K562 (cell line): Measurements from ENCODE around the gene MARK4. TPM values are rescaled to one million over a fixed set of nuclear protein-coding genes. Genes with fewer than 3 reads are reported as not detected.

ENCODE experiments used
- ATAC-seq: fragments of 200-7000 bp; cut with Tn5 transposase; 3 replicates; pipeline ENCODE4 v1.9.1; 2020; ENCODE audit warnings: moderate library complexity
- BruUV-seq: library from RNA; stranded (reverse); fragments of 400-500 nt; replicated peaks from 2 replicates; lab custom pipeline; 2021; lab: Mats Ljungman, UMichigan
- CTCF ChIA-PET: fragments of 300-600 bp; formaldehyde crosslinking; extraction: SDS; loops from one replicate; lab custom pipeline; 2021; ENCODE audit warnings: low intra/inter-chr PET ratio; lab: Yijun Ruan, JAX
- POLR2A ChIA-PET: fragments of 300-600, 350-650 bp; sonication (Branson Sonifier 250); formaldehyde crosslinking; extraction: SDS; loops from one replicate; lab custom pipeline; 2021; ENCODE audit warnings: antibody characterized with exemption, inconsistent platforms; lab: Yijun Ruan, JAX
- DNase-seq, 4 experiments: peaks; one replicate each; pipeline versions ENCODE4 v3.0.0 to v3.0.0-alpha.2; 2011 to 2018; ENCODE audit warnings: low spot score in 3 of 4, mixed read lengths in 3 of 4; ENCODE audit errors: extremely low read depth in 1 of 4
- FAIRE-seq: peaks from 2 replicates; lab custom pipeline; 2011; peaks lifted over from hg19 to GRCh38; lab: Jason Lieb, UNC
- H2AFZ ChIP-seq: 2 replicates; pipeline ENCODE4 v1.6.0; 2011; ENCODE audit warnings: low read depth, low read length, control low read depth, inconsistent platforms
- H3K27ac ChIP-seq: fragments of 200-600 bp; 3 replicates; pipeline ENCODE4 v1.8.0; 2011; ENCODE audit warnings: low read depth, mild to moderate bottlenecking, control low read depth, inconsistent platforms, low read length, moderate library complexity, mixed read lengths; ENCODE audit errors: extremely low read depth
- H3K27me3 ChIP-seq, 2 experiments: fragments of 300-600 bp in 1 of 2; 2 replicates in 1 of 2; 3 replicates in 1 of 2; pipeline versions ENCODE4 v1.6.0 to v1.8.0; 2011; ENCODE audit warnings: inconsistent platforms in 2 of 2, low read length in 2 of 2, mild to moderate bottlenecking in 1 of 2, mixed read lengths in 1 of 2, moderate library complexity in 1 of 2; ENCODE audit not compliant: control insufficient read depth in 2 of 2, insufficient read depth in 2 of 2
- H3K36me3 ChIP-seq: fragments of 300-600 bp; 3 replicates; pipeline ENCODE4 v1.8.0; 2011; ENCODE audit warnings: mild to moderate bottlenecking, low read length, inconsistent platforms; ENCODE audit not compliant: control insufficient read depth, insufficient read depth
- H3K4me1 ChIP-seq, 2 experiments: fragments of 200-600 bp in 1 of 2; replicated peaks in 1 of 2; 2 replicates in 1 of 2; 3 replicates in 1 of 2; pipeline versions ENCODE4 v1.5.1 to v1.8.0; 2011; ENCODE audit warnings: inconsistent platforms in 2 of 2, low read length in 2 of 2, mild to moderate bottlenecking in 1 of 2, mixed read lengths in 1 of 2, moderate library complexity in 1 of 2; ENCODE audit not compliant: control insufficient read depth in 2 of 2, insufficient read depth in 2 of 2
- H3K4me2 ChIP-seq: 2 replicates; pipeline ENCODE4 v1.6.1; 2011; ENCODE audit warnings: low read length, control low read depth, inconsistent platforms, mixed read lengths; ENCODE audit not compliant: insufficient read depth
- H3K4me3 ChIP-seq: fragments of 200-600 bp; sonication (generic), shearing (Covaris generic); 2 replicates; pipeline ENCODE4 v1.5.1; 2016; ENCODE audit warnings: control low read depth, inconsistent platforms
- H3K79me2 ChIP-seq: fragments of 200-600 bp; 3 replicates; pipeline ENCODE4 v1.8.0; 2011; ENCODE audit warnings: low read length, inconsistent platforms; ENCODE audit not compliant: control insufficient read depth, insufficient read depth
- H3K9ac ChIP-seq, 2 experiments: 2 replicates each; pipeline versions ENCODE4 v1.6.0 to v1.6.1; 2011; ENCODE audit warnings: low read depth in 2 of 2, low read length in 2 of 2, control low read depth in 1 of 2, inconsistent platforms in 1 of 2, mild to moderate bottlenecking in 1 of 2, mixed read lengths in 1 of 2; ENCODE audit not compliant: insufficient read depth in 1 of 2
- H3K9me1 ChIP-seq: one replicate; pipeline ENCODE4 v1.6.0; 2011; ENCODE audit warnings: inconsistent platforms, mild to moderate bottlenecking, low read length, moderate library complexity; ENCODE audit not compliant: control insufficient read depth, insufficient read depth
- H3K9me3 ChIP-seq: replicated peaks from 2 replicates; pipeline ENCODE4 v1.5.1; 2011; ENCODE audit warnings: low read depth, low read length, inconsistent platforms; ENCODE audit not compliant: control insufficient read depth, insufficient read depth
- H4K20me1 ChIP-seq: replicated peaks from 2 replicates; pipeline ENCODE4 v1.6.1; 2011; ENCODE audit warnings: low read length, inconsistent platforms, mixed read lengths; ENCODE audit not compliant: control insufficient read depth, insufficient read depth
- ERF ChIP-seq: fragments of 450-650 bp; formaldehyde crosslinking; IDR thresholded peaks from 2 replicates; pipeline ENCODE4 v1.4.0; 2020; ENCODE audit warnings: mild to moderate bottlenecking, mixed read lengths
- NFYB ChIP-seq: IDR thresholded peaks from 2 replicates; pipeline ENCODE4 v1.6.1; 2011; ENCODE audit warnings: mild to moderate bottlenecking, moderate library complexity; ENCODE audit not compliant: insufficient read length; ENCODE audit errors: extremely low read depth
- RBM17 ChIP-seq: fragments of 200-400 bp; formaldehyde crosslinking; IDR thresholded peaks from 2 replicates; pipeline ENCODE4 v1.6.1; 2017; ENCODE audit warnings: low read depth, mild to moderate bottlenecking, low read length, borderline replicate concordance
- WGBS: fragments of 100-300 bp; shearing (Covaris generic); methylation state at CpG from one replicate; pipeline ENCODE4 v1.1.6; 2016; ENCODE audit warnings: low coverage, mixed read lengths; ENCODE audit not compliant: insufficient coverage; ENCODE audit errors: missing lambda C conversion rate; 5-methylcytosine and 5-hydroxymethylcytosine counted together
- in situ Hi-C: fragments of 300-500 bp; cut with MboI; formaldehyde crosslinking; loops from 4 replicates; pipeline ENCODE4 v1.15.0; 2018; ENCODE audit warnings: inconsistent platforms, mixed read lengths
- intact Hi-C: fragments of 100-400 bp; cut with micrococcal nuclease; formaldehyde crosslinking; loops from 2 replicates; pipeline ENCODE4 v1.14.2; 2022
- polyA plus RNA-seq, 8 experiments: library from polyadenylated mRNA; depleted of rRNA in 4 of 8; stranded (reverse) in 5 of 8; unstranded in 3 of 8; fragments of >200 nt; fragmentation: Nextera tagmentation in 2 of 8; fragmentation: Illumina TruSeq in 1 of 8; extraction: Ambion mirVana in 2 of 8; extraction: Trizol in 1 of 8; gene quantifications; 2 replicates each; pipeline versions ENCODE4 v1.2.1 to v1.2.3, GENCODE V29; 2011 to 2014; ENCODE audit warnings: inconsistent platforms in 1 of 8, missing spikeins in 1 of 8
- total RNA-seq, 7 experiments: library from RNA; depleted of rRNA in 6 of 7; stranded (reverse); fragments of >200 nt in 6 of 7; fragmentation: Illumina TruSeq in 2 of 7; extraction: Trizol in 2 of 7; gene quantifications; 2 replicates each; pipeline versions ENCODE4 v1.2.1 to v1.2.3, GENCODE V29; 2011 to 2021; ENCODE audit warnings: low replicate concordance in 1 of 7
- TF ChIP-seq, protein P1 (sequence below): fragments of 450-650 bp; IDR thresholded peaks from 2 replicates; pipeline ENCODE4 v1.6.1; 2016

MARK4 gene
- total and polyA plus RNA-seq, 9 of the 15 experiments (the other 6 are each of a cell fraction or from before 2014, with no cell fraction given) = 0.52 to 29.4 (median 8.6) TPM

DNA sequence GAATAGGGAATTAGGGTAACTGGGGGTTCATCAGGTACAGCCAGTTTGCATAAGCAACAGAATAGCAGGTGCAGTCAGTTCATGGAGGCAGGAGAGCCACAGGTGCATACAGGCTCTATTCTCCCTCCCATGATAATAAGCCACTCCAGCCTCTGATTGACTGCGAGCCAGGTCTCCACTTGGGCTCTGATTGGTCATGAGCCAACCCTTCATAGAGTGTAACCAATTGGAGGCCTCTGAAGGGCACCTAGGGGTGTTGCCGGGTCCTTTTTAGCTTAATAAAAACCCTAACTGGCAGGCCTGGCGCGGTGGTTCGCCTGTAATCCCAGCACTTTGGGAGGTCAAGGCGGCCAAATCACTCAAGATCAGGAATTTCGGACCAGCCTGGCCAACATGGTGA is 80.3 kb downstream of the MARK4 start:
- ChIA-PET CTCF (no interaction called here), POLR2A (interaction anchor here (0.6 kb wide), 1 partner anchor 259 kb away, joined by 3 read pairs; no protein-coding TSS in a partner anchor)
- Histone ChIP-seq H3K36me3 (no peaks in the 10 kb centered on the region), H2AFZ (no peak overlapping the region), H3K27ac (no peak overlapping the region), H3K4me3 (no peak overlapping the region), H3K79me2 (no peaks in the 10 kb centered on the region), H3K27me3 (no peaks in the 10 kb centered on the region), H4K20me1 (no peaks in the 10 kb centered on the region), H3K4me1 (peaks cover 1 to 4% of the 10 kb centered on the region in 2 experiments; a peak in 2 of 5 replicates), H3K9ac (no peak overlapping the region), H3K9me3 (no peaks in the 10 kb centered on the region), H3K9me1 (no peaks in the 10 kb centered on the region), H3K4me2 (no peak overlapping the region)
- FAIRE-seq (no peak), DNase-seq (no peak), ATAC-seq (no peak)
- no TSS peak for BruUV-seq
- 53% methylated on average over 7 of the region's 7 CpGs for WGBS
- TF ChIP-seq, protein P1, sequence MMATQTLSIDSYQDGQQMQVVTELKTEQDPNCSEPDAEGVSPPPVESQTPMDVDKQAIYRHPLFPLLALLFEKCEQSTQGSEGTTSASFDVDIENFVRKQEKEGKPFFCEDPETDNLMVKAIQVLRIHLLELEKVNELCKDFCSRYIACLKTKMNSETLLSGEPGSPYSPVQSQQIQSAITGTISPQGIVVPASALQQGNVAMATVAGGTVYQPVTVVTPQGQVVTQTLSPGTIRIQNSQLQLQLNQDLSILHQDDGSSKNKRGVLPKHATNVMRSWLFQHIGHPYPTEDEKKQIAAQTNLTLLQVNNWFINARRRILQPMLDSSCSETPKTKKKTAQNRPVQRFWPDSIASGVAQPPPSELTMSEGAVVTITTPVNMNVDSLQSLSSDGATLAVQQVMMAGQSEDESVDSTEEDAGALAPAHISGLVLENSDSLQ = peak; percentile 38; the same call in 1 of the 2 replicates
- TF ChIP-seq NFYB (peak; percentile 31), RBM17 (no peak), ERF (CRISPR knock-in tag) (no peak)
- in situ Hi-C loops (no loop called here), intact Hi-C loops (loop anchor here (10.0 kb wide), 1 partner anchor 317 kb away; no protein-coding TSS in a partner anchor)
